Prostate gland (tissue), 2 donors: ENCODE results near the gene SRGAP2C. TPM values are rescaled to one million over a fixed set of nuclear protein-coding genes. Genes with fewer than 3 reads are reported as not detected.

ENCODE experiments used
- DNase-seq: peaks from one replicate; pipeline ENCODE4 v3.0.0-alpha.2; 2019; ENCODE audit warnings: low spot score
- H3K27ac ChIP-seq, 2 donors: fragments of 200-600 bp; sonication (generic); 2 replicates each; pipeline ENCODE4 v1.5.1; 2017 to 2019
- H3K27me3 ChIP-seq: fragments of 200-600 bp; sonication (generic); replicated peaks from 2 replicates; pipeline ENCODE4 v1.5.1; 2019; ENCODE audit not compliant: insufficient read depth
- H3K36me3 ChIP-seq, 2 donors: fragments of 200-600 bp; sonication (generic); 1 replicate in 1 of 2; 2 replicates in 1 of 2; pipeline versions ENCODE4 v1.5.1 to v1.8.1; 2017 to 2019
- H3K4me1 ChIP-seq: fragments of 200-600 bp; sonication (generic); replicated peaks from 2 replicates; pipeline ENCODE4 v1.5.1; 2019
- H3K4me3 ChIP-seq, 2 donors: fragments of 200-600 bp; sonication (generic); 2 replicates each; pipeline ENCODE4 v1.5.1; 2017 to 2019
- H3K9me3 ChIP-seq: fragments of 200-600 bp; sonication (generic); 2 replicates; pipeline ENCODE4 v1.5.1; 2017
- POLR2A ChIP-seq: fragments of 450-650 bp; IDR thresholded peaks from one replicate; pipeline ENCODE4 v1.6.1; 2016; ENCODE audit warnings: antibody characterized with exemption, mild to moderate bottlenecking
- POLR2AphosphoS5 ChIP-seq: sonication (generic); formaldehyde crosslinking; IDR thresholded peaks from one replicate; pipeline ENCODE4 v1.6.1; 2017; ENCODE audit warnings: antibody characterized with exemption
- WGBS: methylation state at CpG from one replicate; pipeline ENCODE4 v1.1.5; 2018; 5-methylcytosine and 5-hydroxymethylcytosine counted together
- intact Hi-C: fragments of 100-400 bp; cut with DNase I; formaldehyde crosslinking; loops from one replicate; pipeline ENCODE4 v1.14.2; 2022
- total RNA-seq, 2 donors: library from RNA; depleted of rRNA; stranded (reverse); fragments of >200 nt; gene quantifications; one replicate each; pipeline ENCODE4 v1.1.0, GENCODE V29; 2016
- TF ChIP-seq, protein P1 (sequence below), 4 experiments: fragments of 200-600 bp in 2 of 4; fragments of 450-650 bp in 2 of 4; sonication (generic) in 2 of 4; IDR thresholded peaks; 1 replicate in 3 of 4; 2 replicates in 1 of 4; pipeline ENCODE4 v1.5.1; 2016 to 2019; ENCODE audit warnings: antibody characterized with exemption in 4 of 4, mild to moderate bottlenecking in 2 of 4, moderate library complexity in 2 of 4

Gene SRGAP2C
- total RNA-seq, 2 donors from 2014 or later, result 5.2 to 15.6 TPM

DNA sequence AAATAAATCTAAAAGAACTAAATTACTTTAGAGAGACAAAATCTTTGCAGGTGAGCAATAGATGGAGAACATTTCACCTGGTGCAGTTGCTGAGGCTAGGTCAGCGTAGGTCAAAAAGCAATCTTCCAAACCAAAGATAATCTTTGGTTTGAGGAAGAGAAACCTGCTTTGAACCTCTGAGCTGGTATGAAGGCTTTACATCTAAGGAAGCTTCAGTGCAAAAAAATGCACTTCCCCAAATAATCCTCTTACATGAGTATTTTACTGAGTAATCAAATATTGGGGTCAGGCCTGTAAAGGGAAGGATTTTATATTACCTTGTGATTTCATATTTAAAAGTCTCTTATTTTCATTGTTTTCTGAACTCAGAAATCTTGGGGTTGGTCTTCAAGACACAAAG lies 223.6 kb downstream of the SRGAP2C start:
- no peaks in the 10 kb centered on the region for H3K9me3 ChIP-seq
- intact Hi-C loops, result no loop called here
- no peaks in the 10 kb centered on the region for H3K27me3 ChIP-seq
- no peak overlapping the region for H3K4me3 ChIP-seq
- 81% methylated on average over 1 of the region's 1 CpG for WGBS
- H3K36me3 ChIP-seq, result no peaks in the 10 kb centered on the region
- no peak overlapping the region for H3K27ac ChIP-seq
- H3K4me1 ChIP-seq, result no peaks in the 10 kb centered on the region
- no peak for DNase-seq
- TF ChIP-seq, protein P1, sequence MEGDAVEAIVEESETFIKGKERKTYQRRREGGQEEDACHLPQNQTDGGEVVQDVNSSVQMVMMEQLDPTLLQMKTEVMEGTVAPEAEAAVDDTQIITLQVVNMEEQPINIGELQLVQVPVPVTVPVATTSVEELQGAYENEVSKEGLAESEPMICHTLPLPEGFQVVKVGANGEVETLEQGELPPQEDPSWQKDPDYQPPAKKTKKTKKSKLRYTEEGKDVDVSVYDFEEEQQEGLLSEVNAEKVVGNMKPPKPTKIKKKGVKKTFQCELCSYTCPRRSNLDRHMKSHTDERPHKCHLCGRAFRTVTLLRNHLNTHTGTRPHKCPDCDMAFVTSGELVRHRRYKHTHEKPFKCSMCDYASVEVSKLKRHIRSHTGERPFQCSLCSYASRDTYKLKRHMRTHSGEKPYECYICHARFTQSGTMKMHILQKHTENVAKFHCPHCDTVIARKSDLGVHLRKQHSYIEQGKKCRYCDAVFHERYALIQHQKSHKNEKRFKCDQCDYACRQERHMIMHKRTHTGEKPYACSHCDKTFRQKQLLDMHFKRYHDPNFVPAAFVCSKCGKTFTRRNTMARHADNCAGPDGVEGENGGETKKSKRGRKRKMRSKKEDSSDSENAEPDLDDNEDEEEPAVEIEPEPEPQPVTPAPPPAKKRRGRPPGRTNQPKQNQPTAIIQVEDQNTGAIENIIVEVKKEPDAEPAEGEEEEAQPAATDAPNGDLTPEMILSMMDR (IDR thresholded peaks at IDR 0.05), result no peak

DNA sequence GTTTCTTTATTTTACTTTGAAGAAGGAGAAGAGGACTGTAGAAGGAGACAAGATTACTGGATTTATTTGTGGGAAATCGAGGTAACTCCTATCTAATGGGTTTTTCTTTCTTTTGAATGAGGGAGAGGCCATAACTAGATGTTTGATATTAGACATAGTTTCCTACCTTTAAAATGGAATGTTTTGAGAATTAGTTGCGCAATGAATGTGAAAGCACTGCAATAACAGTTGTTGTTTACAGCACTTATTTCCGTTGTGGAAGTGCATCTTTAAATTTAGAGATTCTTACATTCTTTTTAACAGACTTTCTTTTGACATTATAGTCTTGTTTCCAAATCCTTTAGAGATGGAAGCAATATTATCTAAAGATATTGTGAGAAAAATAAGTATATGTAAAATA lies 229.0 kb downstream of the SRGAP2C start:
- WGBS, result 88% methylated on average over 3 of the region's 3 CpGs
- no peak for TF ChIP-seq POLR2A
- TF ChIP-seq, protein P1 (IDR thresholded peaks at IDR 0.05), result no peak
- no peak for TF ChIP-seq POLR2AphosphoS5
- intact Hi-C loops, result no loop called here

DNA sequence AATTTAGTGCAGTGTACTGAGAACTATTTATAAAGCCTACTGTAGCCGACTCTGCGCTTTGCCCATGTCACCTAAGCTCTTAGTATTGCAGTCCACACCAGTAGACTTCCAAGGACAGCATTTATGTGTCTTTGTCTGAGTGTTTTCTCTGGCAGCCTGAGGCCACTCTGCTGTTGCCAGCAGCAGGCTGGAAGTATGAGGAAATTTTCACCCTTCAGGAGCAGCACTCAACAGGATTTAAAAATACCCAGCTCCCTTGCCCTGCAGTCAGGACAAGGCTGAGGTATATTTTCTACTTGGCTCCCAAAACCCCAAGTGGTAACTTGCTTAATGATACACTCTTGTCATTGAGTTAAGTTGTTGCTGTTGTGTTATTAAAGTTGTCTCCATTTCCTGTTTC lies 230.1 kb downstream of the SRGAP2C start:
- Histone ChIP-seq H3K9me3 (no peaks in the 10 kb centered on the region), H3K4me1 (no peaks in the 10 kb centered on the region), H3K27ac (no peak overlapping the region), H3K36me3 (no peaks in the 10 kb centered on the region), H3K27me3 (no peaks in the 10 kb centered on the region), H3K4me3 (no peak overlapping the region)
- TF ChIP-seq POLR2A (no peak), POLR2AphosphoS5 (no peak)
- TF ChIP-seq, protein P1 (IDR thresholded peaks at IDR 0.05), result no peak
- intact Hi-C loops, result no loop called here
- no peak for DNase-seq
- WGBS, result 39% methylated on average over 2 of the region's 2 CpGs

More for the DNA sequence above, 229.0 kb downstream of the SRGAP2C start:
- Histone ChIP-seq H3K36me3 (no peaks in the 10 kb centered on the region), H3K27ac (no peak overlapping the region), H3K27me3 (no peaks in the 10 kb centered on the region), H3K9me3 (no peaks in the 10 kb centered on the region), H3K4me1 (no peaks in the 10 kb centered on the region), H3K4me3 (no peak overlapping the region)
- DNase-seq, result no peak

DNA sequence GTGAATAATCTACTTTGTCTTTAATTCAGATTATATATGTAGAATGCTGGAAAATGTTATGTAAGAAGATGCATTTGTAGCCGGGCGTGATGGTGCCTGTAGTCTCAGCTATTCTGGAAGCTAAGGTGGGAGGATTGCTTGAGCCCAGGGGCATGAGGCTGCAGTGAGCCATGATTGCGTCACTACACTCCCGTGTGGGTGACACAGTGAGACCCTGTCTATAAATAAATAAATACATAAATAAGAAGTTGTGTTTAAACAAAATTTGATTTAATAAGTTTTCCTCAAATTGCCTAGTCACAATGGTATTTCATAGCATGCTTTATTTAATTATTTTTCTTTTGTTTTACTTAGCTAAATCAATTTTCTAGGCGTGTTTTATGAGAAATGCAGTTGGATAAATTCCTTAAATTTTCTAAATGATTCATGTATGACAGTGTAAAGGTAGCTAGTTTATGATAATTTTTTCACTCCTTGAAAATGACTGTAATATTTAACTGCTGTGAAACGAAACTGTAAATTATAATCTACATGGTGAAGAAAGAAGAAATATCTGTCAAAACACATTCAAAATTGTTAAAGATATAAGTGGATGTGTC lies 232.6 kb downstream of the SRGAP2C start:
- WGBS, result 87% methylated on average over 6 of the region's 6 CpGs
- intact Hi-C loops, result no loop called here

More for the DNA sequence above, 232.6 kb downstream of the SRGAP2C start:
- TF ChIP-seq POLR2AphosphoS5 (no peak), POLR2A (no peak)
- TF ChIP-seq, protein P1 (IDR thresholded peaks at IDR 0.05), result no peak
- H3K27me3 ChIP-seq, result no peaks in the 10 kb centered on the region
- H3K27ac ChIP-seq, result no peak overlapping the region
- H3K4me3 ChIP-seq, result no peak overlapping the region
- no peaks in the 10 kb centered on the region for H3K4me1 ChIP-seq
- no peaks in the 10 kb centered on the region for H3K9me3 ChIP-seq
- H3K36me3 ChIP-seq, result no peaks in the 10 kb centered on the region
- DNase-seq, result no peak
